Stomach (tissue), 9 donors: ENCODE data around the gene ADSS1. TPM values are rescaled to one million over a fixed set of nuclear protein-coding genes. Genes with fewer than 3 reads are reported as not detected.

Experiments
- DNase-seq, 2 donors: peaks; one replicate each; pipeline versions ENCODE4 v3.0.0 to v3.0.0-alpha.2; 2013 to 2019
- H3K27ac ChIP-seq, 5 donors: fragments of 200-600 bp in 4 of 5; sonication (generic) in 4 of 5; one replicate each; pipeline ENCODE4 v1.5.1; 2013 to 2019; ENCODE audit warnings: mild to moderate bottlenecking in 1 of 5, moderate library complexity in 1 of 5
- H3K27me3 ChIP-seq, 3 donors: fragments of 200-600 bp; sonication (generic); one replicate each; pipeline ENCODE4 v1.5.1; 2017 to 2019; ENCODE audit warnings: mixed run types in 1 of 3
- H3K36me3 ChIP-seq, 4 donors: fragments of 200-600 bp; sonication (generic); 1 replicate in 3 of 4; 2 replicates in 1 of 4; pipeline ENCODE4 v1.5.1; 2016 to 2019
- H3K4me1 ChIP-seq, 4 donors: fragments of 200-600 bp; sonication (generic); one replicate each; pipeline ENCODE4 v1.5.1; 2016 to 2019
- H3K4me3 ChIP-seq, 4 donors: fragments of 200-600 bp; sonication (generic) in 3 of 4; one replicate each; pipeline ENCODE4 v1.5.1; 2016 to 2019; ENCODE audit warnings: mild to moderate bottlenecking in 1 of 4
- H3K9me3 ChIP-seq, 4 donors: fragments of 200-600 bp; sonication (generic); one replicate each; pipeline ENCODE4 v1.5.1; 2016 to 2019
- EP300 ChIP-seq: sonication (generic); formaldehyde crosslinking; IDR thresholded peaks from one replicate; pipeline ENCODE4 v1.6.1; 2017; ENCODE audit warnings: antibody characterized with exemption
- POLR2A ChIP-seq, 4 donors: fragments of 450-650 bp; IDR thresholded peaks; one replicate each; pipeline ENCODE4 v1.6.1; 2016; ENCODE audit warnings: antibody characterized with exemption in 4 of 4, control low read depth in 2 of 4, mild to moderate bottlenecking in 1 of 4, moderate library complexity in 1 of 4
- POLR2AphosphoS5 ChIP-seq, 3 donors: sonication (generic); formaldehyde crosslinking; IDR thresholded peaks; one replicate each; pipeline ENCODE4 v1.6.1; 2016; ENCODE audit warnings: antibody characterized with exemption in 3 of 3
- WGBS, 5 donors: extraction: QIAGEN DNeasy Blood & Tissue Kit in 3 of 5; methylation state at CpG; one replicate each; pipeline versions ENCODE4 v1.1.5 to v1.1.7; 2013 to 2018; 5-methylcytosine and 5-hydroxymethylcytosine counted together
- intact Hi-C: fragments of 100-400 bp; cut with DNase I; formaldehyde crosslinking; loops from one replicate; pipeline ENCODE4 v1.15.1; 2023; ENCODE audit warnings: low total_unique reads
- polyA plus RNA-seq, 3 donors: library from polyadenylated mRNA; stranded (reverse); fragments of 200-250 nt; gene quantifications; one replicate each; pipeline ENCODE4 v1.2.3, GENCODE V29; 2013
- total RNA-seq, 5 donors: library from RNA; depleted of rRNA; stranded (reverse); fragments of >200 nt; gene quantifications; one replicate each; pipeline versions ENCODE4 v1.1.0 to v1.2.3, GENCODE V29; 2014 to 2016
- TF ChIP-seq, protein P1 (sequence below), 7 experiments: fragments of 450-650 bp in 4 of 7; fragments of 200-600 bp in 3 of 7; sonication (generic) in 3 of 7; IDR thresholded peaks; one replicate each; pipeline ENCODE4 v1.5.1; 2016 to 2019; ENCODE audit warnings: antibody characterized with exemption in 7 of 7, control low read depth in 2 of 7, mild to moderate bottlenecking in 1 of 7
- donor health status: healthy with polysubstance abuse.
- donor health status: Bipolar disorder and iron deficiency.
- donor health status: healthy.

ADSS1 gene
- total and polyA plus RNA-seq, 8 donors = 7.0 to 59.4 (median 12.3) TPM; not detected in 1

- H3K36me3 ChIP-seq = peaks cover 0 to 3% (median 0%) of the 10 kb centered on the region in 4 donors
- TF ChIP-seq POLR2AphosphoS5 (IDR thresholded peaks at IDR 0.05) (no peak), POLR2A (IDR thresholded peaks at IDR 0.05) (no peak), EP300 (no peak)
- TF ChIP-seq, protein P1, sequence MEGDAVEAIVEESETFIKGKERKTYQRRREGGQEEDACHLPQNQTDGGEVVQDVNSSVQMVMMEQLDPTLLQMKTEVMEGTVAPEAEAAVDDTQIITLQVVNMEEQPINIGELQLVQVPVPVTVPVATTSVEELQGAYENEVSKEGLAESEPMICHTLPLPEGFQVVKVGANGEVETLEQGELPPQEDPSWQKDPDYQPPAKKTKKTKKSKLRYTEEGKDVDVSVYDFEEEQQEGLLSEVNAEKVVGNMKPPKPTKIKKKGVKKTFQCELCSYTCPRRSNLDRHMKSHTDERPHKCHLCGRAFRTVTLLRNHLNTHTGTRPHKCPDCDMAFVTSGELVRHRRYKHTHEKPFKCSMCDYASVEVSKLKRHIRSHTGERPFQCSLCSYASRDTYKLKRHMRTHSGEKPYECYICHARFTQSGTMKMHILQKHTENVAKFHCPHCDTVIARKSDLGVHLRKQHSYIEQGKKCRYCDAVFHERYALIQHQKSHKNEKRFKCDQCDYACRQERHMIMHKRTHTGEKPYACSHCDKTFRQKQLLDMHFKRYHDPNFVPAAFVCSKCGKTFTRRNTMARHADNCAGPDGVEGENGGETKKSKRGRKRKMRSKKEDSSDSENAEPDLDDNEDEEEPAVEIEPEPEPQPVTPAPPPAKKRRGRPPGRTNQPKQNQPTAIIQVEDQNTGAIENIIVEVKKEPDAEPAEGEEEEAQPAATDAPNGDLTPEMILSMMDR (IDR thresholded peaks at IDR 0.05) = no peak
- no peak overlapping the region for H3K4me3 ChIP-seq
- no peaks in the 10 kb centered on the region for H3K9me3 ChIP-seq
- DNase-seq = no peak
- intact Hi-C loops = no loop called here
- H3K27me3 ChIP-seq = no peaks in the 10 kb centered on the region
- 88 to 98% (median 96%) methylated on average over 2 to 6 of the region's 6 CpGs for WGBS, 5 donors
- H3K27ac ChIP-seq = no peak overlapping the region
- H3K4me1 ChIP-seq = peaks cover 39 to 62% (median 46%) of the 10 kb centered on the region in 4 donors
Observed at GRCh38 chr14:104734051-104734587, 10.1 kb downstream of the ADSS1 start.

DNA sequence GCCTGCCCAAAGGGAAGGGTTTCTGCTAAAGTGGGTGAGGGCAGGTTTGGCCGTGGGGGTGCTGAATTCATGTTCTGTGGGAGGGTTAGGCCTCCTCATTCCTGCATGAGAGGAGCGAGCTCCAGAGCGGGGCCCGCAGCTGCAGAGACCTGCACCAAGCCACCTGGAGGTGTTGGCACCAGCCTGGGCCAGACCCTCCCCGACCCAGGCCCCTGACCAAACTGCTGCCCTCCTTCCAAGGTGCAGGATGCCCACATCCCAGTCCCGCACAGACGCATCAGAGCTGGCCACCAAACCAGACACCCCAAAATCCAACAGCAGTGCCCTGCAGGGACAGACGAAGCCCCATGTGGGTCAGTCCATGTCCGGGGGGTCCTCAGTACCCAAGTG is 10.6 kb downstream of the ADSS1 start:
- DNase-seq = no peak
- 90 to 98% (median 93%) methylated on average over 4 to 9 of the region's 9 CpGs for whole genome bisulfite sequencing, 5 donors
- peaks cover 0 to 4% (median under 1%) of the 10 kb centered on the region in 4 donors for H3K36me3 ChIP-seq

DNA sequence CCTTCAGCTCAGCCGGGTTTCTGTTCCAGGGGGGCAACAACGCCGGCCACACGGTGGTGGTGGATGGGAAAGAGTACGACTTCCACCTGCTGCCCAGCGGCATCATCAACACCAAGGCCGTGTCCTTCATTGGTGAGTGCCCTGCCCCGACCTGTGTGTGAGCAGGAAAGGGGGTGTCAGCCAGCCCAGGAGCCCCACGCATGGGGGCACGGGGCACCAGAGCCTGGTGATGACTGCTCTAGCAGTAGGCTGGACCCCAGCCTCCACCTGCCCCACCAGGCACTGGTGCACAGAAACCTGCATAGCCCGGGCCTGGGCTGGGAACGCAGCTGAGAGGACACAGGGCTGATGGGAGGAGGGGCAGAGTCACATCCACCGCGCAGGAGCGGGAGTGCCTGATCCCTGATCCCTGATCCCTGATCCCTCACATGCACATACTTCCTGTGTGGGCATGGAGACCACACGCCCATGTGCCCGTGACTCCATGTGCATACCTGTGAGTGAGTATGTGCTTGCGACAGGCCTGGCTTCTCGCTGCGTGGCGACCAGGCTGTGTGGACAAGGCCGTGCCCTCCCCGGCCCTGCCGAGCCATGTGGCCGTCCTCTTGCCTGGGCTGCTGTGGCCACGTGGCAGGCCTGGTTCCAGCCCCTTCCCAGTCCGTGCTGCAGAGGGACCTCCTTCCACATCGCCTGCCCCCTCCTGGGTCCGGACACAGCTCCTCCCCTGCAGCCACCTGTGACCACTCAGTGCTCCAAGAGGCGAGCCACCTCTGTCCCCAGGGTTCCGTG is 11.2 kb downstream of the ADSS1 start:
- peaks cover 0 to 10% (median 6%) of the 10 kb centered on the region in 4 donors for H3K36me3 ChIP-seq
- 79 to 90% (median 85%) methylated on average over 25 to 31 of the region's 31 CpGs for WGBS, 5 donors
- H3K27me3 ChIP-seq = no peaks in the 10 kb centered on the region
- H3K4me1 ChIP-seq = peaks cover 39 to 62% (median 46%) of the 10 kb centered on the region in 4 donors
- TF ChIP-seq EP300 (no peak), POLR2A (IDR thresholded peaks at IDR 0.05) (no peak), POLR2AphosphoS5 (IDR thresholded peaks at IDR 0.05) (no peak)
- TF ChIP-seq, protein P1 (IDR thresholded peaks at IDR 0.05) = no peak
- H3K27ac ChIP-seq = peak overlapping the region in 4 of 5 donors; percentile 77 to 89 (median 82)
- DNase-seq = no peak
- H3K4me3 ChIP-seq = no peak overlapping the region
- no peaks in the 10 kb centered on the region for H3K9me3 ChIP-seq
- intact Hi-C loops = no loop called here

More for the DNA sequence above, 10.6 kb downstream of the ADSS1 start:
- no peaks in the 10 kb centered on the region for H3K9me3 ChIP-seq
- peaks cover 39 to 62% (median 46%) of the 10 kb centered on the region in 4 donors for H3K4me1 ChIP-seq
- TF ChIP-seq POLR2A (IDR thresholded peaks at IDR 0.05) (no peak), POLR2AphosphoS5 (IDR thresholded peaks at IDR 0.05) (no peak), EP300 (no peak)
- TF ChIP-seq, protein P1 (IDR thresholded peaks at IDR 0.05) = no peak
- H3K4me3 ChIP-seq = no peak overlapping the region
- H3K27me3 ChIP-seq = no peaks in the 10 kb centered on the region
- H3K27ac ChIP-seq = no peak overlapping the region
- intact Hi-C loops = no loop called here

DNA sequence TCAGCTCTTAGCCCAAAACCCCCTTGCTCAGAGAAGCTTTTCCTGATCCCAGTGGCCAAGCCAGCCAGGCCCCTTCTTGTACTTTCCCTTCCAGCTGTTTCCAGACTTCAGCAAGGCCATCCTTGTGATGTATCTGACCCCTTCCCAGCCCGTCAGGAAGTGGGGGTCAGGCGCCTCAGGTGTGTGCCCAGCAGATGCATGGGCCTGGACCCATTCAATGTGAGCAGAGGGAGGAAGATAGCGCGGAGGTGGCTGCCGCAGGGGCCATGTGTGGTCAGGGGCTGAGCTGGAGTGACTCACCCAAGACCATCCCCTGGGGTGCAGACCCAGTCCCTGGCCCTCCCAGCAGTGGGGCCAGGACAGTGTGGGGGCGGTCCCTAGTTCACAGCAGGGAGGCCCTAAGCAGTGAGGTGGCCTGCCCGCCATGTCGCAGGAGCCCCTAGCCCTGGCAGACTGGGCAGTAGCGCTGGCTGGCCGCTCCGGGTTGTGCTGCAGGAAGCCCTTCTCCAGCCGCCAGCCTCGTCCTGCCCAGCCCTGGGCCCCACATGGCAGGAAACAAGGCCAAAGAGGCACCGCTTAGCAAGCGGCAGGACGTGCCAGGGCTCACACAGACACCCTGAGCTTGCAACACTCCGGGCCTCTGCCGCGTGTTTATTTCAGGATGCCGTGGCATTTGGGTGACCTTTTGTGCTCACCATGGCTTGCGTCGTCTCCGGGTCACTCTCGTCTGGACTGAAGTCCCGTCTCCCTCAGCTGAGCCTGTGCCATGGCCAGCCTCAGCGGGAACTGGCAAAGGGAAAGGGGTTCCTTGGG is 12.0 kb downstream of the ADSS1 start:
- DNase-seq = peak; percentile 81 to 87
- intact Hi-C loops = no loop called here
- H3K4me1 ChIP-seq = peaks cover 39 to 61% (median 46%) of the 10 kb centered on the region in 4 donors

More for the DNA sequence above, 12.0 kb downstream of the ADSS1 start:
- Histone ChIP-seq H3K36me3 (peaks cover 0 to 16% (median 12%) of the 10 kb centered on the region in 4 donors), H3K27ac (peak overlapping the region; percentile 73 to 89 (median 82)), H3K4me3 (no peak overlapping the region), H3K27me3 (no peaks in the 10 kb centered on the region), H3K9me3 (no peaks in the 10 kb centered on the region)
- TF ChIP-seq EP300 = peak; percentile 90
- TF ChIP-seq POLR2AphosphoS5 (IDR thresholded peaks at IDR 0.05) = peak; percentile 70 to 85 (median 83)
- TF ChIP-seq POLR2A (IDR thresholded peaks at IDR 0.05) = no peak
- TF ChIP-seq, protein P1 (IDR thresholded peaks at IDR 0.05) = no peak
- 31 to 72% (median 38%) methylated on average over 7 to 26 of the region's 26 CpGs for WGBS, 5 donors
